HUDEP-2 (cell line): ENCODE measurements around the gene C7orf25.
"Not testable (repeated sequence)": the region's sequence is repeated elsewhere in the genome, so short reads cannot be mapped to it uniquely, and the experiment has no call there.

Source experiments
- DNase-seq, 76 experiments: peaks; one replicate each; lab custom pipeline; 2025; ENCODE audit not compliant: unreplicated experiment in 76 of 76; lab: John Stamatoyannopoulos, UW

The C7orf25 gene

DNA sequence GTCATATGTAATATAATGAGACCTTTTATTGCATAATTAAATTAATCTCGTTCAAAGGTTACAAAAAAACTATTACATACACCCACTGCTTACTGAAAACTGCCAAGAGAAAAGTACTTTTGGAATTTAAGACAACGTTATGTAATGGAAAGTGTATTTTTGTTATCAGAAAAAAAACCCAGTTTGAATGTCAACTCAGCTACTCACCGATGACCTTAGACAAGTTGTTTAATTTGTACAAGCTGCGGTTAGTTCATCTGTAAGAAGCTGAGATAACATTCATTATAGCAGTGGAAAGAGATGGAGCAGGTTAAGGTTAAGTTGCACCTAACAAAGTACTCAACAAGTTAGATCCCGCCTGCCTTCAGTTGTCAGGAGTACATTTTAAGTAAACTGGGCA lies 19.0 kb upstream of the C7orf25 start:
- peak in 2 of 76 experiments; percentile 3 to 9 for DNase-seq

DNA sequence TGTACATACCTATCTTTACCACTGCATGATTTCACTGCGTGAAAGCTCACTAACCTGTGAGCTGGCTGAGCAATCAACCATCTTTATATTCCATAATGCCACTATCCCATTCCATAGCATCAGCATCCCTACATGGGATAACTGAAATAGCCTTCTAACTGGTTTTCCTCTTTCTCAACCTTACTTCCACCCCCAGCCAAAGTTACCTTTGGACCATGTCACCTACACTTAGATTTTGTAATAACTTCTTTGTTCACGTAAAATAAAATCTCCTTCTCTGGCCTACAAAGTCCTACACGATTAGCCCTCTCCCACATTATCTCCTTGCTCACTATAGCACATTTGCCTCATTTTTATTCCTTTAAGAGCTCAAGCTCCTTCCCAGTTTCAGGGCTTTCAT lies 17.6 kb upstream of the C7orf25 start:
- DNase-seq = no peak

DNA sequence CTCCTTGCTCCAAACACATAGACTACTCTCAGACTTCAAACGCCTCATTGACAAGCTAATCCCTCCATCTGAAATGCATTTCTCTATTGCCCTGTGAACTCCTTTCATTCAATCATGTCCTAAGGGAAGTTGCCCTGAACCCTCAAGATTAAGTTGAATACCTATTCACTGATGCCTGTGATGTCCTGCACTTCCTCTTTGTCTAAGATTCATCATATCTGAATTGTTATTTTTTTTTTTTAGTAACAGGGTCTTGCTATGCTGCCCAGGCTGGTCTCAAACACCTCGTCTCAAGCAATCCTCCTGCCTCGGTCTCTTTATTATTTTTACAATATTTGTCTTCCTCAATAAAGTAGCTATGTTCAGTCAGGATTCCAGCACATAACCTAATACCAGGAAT lies 16.9 kb upstream of the C7orf25 start:
- no peak for DNase-seq

DNA sequence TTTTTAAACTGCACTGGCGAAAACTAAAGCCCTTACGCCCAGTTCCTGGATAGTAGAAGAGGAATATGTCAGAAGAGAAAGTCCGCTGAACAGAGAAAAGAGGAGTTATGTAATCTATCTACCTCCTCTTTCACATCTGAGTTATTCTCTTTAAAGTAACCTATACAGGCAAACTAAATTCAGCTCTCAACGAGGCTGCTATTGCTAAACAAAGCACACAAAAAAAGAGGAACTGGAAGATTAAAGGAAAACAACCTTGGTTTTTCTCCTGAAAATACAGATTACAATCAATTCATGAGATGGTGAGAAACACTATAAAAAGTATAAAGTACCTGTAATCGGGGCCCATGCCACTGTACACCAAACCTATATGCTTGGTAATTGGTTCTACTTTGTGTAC lies 14.3 kb upstream of the C7orf25 start:
- no peak for DNase-seq

DNA sequence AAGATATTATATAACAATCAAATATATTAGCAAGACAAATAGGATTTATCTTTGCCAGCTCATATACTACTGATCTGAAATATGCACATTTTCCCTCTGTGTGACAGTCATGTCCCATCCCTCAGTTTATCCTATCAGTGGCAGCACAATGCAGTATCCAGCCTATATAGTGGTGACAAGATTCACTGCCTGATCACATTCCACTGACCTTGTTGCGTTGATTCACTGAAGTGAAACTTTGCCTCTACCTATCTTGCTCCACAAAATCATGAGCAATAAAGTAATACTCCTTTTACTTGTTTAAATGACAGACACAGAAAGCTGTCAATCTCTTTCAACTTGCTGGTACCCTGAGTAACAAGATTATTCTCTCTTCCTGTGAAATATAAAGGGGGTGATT lies 13.8 kb upstream of the C7orf25 start:
- no peak for DNase-seq

DNA sequence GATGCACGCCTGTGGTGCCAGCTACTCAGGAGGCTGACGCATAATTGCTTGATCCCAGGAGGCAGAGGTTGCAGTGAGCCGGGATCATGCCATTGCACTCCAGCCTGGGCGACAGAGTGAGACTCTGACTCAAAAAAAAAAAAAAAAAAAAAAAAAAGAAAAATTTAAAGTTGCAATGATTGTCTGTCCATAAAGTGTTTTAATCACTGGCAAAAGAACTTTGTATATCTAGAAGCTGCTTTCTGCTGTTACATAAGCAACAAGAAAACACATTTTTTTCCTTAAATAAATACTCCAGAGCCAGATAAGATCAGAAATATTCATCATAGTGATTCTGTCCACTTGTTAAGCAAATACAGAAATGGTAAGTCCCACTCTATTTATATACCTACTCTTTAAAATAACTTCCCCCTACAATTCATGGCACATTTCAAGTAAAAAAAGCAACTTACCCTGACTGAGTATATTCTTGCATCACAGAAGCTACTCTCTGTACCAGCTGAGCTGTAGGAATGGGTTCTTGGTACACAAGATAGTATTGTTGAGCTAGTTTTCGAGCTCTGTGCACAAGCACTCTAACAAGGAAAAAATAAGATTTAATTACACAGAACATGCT lies 12.5 kb upstream of the C7orf25 start:
- no peak for DNase-seq

DNA sequence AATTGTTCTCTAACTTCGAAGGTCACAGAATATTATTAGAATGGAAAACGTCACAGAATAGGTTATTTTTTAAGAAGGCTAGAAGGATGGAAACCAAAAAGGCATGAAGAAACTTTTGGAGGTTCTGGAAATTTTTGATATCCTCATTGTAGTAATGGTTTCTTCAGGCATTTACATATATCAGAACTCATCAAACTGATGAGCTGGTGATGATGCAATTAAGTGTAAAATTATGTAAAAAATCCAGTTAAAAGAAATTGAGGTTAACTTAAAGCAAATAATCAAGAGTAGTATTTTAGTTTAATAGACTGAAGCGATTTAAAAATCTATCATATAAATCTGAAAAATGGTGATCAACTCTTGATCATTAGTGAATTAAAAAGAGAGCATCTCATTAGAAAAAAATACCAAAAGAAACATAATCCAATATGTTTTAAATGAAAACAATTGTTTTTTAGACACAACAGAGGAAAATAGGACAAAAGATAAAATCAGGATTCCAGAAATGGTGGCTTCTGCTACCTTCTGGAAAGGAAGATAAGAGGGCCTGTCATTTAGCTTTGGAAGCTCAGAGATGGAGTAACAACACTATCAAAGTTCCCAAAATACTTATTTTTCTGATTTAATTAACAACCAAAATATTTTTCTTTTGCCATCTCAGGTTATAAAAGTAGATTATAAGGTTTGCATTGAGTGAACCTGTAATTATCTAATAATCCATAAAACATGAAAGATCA lies 10.3 kb upstream of the C7orf25 start:
- DNase-seq = no peak

DNA sequence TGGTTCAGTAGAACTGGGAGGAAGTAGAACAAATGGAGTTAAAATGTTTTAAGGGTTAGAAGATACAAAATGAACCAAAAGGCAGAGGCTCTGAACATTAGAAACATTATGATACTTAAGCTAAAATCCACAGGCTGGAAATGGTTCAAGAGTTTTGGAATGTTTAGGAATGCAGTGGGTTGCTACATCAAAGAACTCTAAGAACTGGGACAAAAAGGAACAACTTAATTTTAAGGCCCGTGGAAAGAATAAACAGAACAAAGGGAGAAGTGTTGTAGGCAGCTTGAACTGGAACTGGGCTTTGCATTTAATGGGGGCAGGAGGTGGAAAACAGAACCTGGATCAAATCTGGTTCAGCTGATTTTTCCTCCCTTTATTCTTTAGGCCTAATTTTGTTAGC lies 3.5 kb upstream of the C7orf25 start:
- no peak for DNase-seq

DNA sequence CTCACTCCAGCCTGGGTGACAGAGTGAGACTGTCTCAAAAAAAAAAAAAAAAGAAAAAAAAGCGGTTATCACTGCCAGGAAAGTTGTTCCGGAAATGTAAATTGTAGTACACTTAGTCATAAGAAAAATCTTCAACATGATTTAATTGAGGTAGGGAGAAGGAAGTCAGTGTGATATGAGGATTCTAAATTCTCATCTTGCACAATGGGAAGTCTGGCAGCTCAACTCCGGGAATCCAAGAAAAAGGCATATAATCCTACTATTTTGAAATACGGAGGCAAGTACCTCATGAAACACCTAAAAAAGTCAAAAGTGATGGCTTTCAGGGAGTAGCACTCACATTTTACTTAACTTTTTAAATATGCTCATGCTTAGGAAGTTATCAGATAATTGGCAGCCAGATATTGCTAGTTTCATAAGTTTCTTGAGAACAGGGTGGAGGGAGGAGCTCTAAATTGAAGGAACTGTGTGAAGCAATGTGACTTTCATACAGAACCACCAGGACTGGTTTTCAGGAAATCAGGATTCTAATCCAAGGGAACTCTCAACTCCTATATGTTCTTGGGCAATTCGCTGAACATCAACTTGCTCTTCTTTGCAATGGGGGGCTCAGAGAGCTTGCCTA lies 2.7 kb upstream of the C7orf25 start:
- no peak for DNase-seq

DNA sequence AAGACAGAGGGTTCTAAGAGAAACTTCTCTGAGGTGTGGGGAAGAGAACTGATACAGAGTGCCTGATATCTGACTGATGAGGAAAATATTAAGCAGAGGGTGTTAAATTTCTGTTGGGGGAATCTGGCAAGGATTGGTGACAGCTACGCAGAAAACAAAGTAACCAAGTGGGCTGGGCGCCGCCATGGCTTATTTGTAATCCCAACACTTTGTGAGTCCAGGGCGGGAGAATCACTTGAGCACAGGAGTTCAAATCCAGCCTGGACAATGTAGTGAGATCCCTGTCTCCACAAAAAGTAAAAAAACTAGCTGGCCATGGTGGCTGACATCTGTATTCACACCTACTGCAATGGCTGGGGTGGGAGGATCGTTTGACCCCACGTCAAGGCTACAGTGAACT lies 2.1 kb upstream of the C7orf25 start:
- no peak for DNase-seq

DNA sequence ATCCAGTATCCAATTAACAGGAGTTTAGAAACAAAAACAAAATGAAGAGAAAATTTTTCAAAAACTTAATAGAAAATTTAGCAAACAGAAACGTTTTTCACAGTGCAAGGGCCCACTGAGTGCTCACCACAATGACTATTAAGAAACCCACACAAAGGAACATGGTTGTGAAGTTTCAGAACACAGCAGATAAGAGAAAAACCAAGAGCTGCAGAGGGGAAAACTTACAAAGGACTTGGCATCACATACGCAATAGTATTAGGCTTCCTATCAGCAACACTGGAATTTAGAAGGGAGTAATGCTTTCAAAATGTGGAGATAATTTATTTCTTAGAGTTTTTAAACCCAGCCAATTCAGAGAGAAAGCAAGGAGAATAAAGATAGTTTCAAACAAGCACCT lies 1.7 kb upstream of the C7orf25 start:
- DNase-seq = peak in 4 of 76 experiments; percentile 0 to 13 (median 4)

DNA sequence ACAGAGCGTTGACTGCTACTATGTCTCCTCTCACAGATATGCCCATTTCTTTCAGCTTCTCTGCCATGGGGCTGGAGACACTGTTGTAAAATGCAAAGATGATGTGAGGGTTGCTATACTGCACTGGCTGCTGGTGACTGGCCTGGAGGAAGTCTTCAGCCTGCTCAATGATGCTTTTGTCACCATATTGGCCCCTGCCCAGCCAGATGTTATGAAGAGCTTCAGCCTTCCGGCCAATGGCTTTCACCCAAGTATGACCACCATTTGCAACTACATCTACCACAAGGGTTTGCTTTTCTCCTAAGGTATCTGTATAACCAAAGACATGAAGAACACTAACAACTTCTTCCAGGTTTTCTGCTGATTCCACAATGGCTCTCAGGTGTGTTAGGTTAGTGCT lies 1.6 kb downstream of the C7orf25 start:
- no peak for DNase-seq

DNA sequence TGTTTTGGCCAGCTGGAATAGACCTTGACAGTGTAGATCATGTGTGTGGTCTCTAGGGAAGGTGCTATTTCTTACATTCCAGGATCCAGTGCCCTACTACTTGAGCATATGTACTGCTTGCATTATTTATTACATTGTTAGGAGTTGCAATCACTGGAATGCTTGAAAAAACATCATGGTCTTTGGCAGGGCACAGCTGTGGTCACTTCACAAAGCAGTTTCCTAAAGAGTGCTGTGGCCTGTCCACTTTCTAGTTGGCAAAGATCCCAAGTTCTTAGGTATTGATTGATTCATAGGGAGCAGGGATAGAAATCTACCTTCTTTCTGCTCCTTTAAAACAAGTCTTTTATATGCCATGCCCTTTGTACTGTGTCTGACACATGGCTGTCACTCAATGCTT lies 4.6 kb downstream of the C7orf25 start:
- DNase-seq = no peak

DNA sequence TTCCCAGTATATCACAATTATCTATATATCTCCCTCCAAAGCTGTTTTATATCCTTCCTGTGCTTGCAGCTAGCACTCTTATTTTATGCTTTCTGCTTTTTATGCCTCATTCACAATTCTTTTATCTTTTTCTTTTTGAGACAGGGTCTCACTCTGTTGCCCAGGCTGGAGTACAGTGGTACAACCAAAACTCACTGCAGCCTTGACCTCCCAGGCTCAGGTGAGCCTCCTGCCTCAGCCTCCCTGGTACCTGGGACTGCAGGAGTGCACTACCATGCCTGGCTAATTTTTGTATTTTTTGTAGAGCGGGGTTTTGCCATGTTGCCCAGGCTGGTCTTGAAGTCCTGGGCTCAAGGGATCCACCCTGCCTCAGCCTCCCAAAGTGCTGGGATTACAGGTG lies 5.7 kb downstream of the C7orf25 start:
- no peak for DNase-seq

DNA sequence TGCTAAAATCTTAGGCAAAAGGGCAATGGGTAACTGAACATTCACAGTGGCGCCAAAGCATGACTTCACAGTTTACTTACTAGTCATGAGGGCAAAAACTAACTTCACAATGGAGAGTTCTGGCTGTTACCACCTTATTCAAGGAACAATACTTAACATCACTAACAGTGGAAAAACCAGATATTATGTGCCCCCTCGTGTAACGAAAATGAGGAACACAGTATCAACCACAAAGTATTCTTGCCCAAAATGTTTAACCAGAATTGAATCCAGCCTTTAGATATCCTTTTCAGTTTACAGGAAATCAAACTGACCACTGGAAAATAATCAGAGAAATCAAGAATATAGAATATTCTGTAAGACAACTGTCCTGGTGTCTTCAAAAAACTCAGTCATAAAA lies 9.5 kb downstream of the C7orf25 start:
- no peak for DNase-seq

DNA sequence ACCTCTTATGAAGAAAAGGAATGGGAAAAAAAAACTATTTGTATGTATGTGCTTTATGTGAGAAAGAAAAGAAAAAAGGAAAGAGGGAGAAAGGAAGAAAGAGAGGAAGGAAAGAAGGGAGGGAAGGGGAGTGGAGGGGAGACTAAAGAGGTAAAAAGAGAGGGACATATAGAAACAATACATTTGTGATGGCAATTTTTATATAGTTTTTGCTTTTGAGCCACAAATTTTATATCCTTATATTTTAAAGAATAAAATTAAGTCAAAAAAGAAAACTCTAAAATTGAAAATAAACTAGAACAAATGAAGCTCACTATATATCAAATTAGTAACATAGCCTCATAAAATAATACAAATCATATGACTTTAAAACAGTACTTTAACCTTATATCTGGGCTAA lies 11.0 kb downstream of the C7orf25 start:
- no peak for DNase-seq

DNA sequence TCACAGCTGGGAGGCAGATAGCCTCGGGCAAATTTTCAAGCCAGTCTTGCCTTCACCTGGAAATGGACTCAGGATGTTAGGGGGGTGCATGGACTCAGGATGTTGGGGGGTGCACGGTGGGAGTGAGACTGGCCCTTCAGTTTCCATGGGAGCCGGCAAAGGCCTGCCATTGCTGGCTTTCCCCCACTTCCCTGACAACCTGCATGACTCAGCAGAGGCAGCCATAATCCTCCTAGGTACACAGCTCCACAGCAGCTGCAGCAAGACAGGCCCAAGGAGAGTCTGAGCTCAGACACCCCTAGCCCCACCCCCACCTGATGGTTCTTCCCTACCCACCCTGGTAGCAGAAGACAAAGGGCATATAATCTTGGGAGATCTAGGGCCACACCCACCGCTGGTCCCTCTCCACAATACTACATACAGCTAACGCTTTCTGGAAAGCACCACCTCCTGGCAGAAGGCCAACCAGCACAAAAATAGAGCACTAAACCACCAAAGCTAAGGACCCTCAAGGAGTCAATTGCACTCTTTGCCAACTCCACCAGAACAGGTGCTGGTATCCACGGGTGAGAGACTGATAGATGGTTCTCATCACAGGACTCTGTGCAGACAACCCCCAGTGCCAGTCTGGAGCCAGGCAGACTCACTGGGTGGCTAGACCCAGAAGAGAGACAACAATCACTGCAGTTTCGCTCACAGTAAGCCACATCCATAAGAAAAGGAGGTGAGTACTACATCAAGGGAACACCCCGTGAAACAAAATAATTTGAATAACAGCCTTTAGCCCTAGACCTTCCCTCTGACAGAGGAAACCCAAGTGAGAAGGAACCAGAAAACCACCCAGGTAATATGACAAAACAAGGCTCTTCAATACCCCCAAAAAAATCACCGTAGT lies 18.3 kb downstream of the C7orf25 start:
- DNase-seq = peak in 19 of 76 experiments; percentile 6 to 29 (median 10)

DNA sequence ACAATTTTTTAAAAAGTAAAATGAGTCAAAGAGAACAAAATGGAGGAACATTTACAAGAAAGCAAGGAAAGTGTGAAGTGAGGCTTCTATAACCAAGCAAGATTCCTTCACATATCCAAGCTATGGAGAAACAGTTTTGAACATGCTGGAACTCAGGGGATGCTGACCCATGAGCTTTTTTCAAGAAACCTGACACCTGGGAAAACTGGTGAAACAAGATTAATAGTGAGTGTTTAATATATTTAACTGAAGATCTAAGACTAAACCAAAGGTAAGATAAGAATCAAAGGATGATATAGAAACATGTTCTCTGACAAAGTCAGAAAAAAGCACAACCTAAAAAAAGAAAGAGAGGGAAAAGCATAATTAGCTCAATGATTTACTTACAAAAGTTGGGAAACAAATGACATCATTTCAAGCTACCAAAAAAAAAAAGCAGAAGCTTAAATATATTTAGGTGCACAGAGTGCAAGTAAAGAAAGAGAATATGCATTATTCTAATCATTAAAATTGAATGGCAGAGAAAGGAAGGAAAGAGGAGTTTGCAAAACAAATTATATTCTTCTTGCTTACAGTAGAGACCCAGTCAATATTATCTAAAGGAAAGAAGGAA lies 24.9 kb downstream of the C7orf25 start:
- DNase-seq = no peak

DNA sequence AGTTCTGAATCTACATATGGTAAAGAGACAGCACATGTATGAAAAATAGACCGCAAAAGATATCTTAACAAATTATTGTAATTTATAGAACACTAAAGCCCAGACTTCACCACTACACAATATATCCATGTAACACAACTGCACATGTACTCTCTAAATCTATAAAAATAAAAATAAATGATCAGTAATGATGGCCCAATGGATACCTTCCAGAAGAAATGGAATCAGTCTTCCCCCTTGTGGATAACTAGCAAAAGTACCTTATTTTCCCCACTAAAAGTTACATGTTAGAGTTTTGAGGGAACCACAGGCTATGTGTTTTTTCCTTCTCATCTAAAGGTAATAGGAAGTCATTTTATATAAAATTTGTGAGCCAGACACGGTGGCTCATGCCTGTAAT lies 25.7 kb downstream of the C7orf25 start:
- peak in 2 of 76 experiments; percentile 2 to 15 for DNase-seq

DNA sequence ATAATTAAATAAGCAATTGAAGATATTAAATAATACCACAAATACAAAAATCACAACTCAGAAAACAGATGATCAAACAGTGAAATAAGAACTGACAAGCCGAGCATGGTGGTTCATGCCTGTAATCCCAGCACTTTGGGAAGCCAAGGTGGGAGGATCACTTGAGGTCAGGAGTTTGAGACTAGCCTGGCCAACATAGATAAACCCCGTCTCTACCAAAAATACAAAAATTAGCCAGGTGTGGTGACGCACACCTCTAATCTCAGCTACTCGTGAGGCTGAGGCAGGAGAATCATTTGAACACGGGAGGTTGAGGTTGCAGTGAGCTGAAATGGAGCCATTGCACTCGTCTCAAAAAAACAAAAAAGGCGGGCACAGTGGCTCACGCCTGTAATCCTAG lies 26.7 kb downstream of the C7orf25 start:
- not testable (repeated sequence) for DNase-seq

DNA sequence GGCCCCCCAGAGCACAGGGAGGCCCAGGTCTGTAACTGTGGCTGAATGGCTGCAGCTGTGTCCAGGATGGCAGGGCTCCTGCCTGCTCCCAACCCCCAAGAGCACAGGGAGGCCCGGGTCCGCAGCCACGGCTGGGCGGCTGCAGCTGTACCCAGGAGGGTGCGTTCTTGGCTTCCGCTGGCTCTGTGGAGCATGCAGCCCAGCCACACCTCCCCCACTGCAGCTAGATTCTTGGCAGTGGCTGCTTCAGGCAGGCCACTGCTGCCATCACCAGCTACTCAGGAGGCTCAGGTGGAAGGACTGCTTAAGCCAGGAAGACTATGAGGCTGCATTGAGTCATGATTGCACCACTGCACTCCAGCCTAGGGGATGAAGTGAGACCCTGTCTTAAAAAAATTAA lies 27.9 kb downstream of the C7orf25 start:
- DNase-seq = peak in 1 of 76 experiments; percentile 5
